HEK293T (cell line): ENCODE results near the gene ZNF618.

Experiments used
- BHLHE40 ChIP-seq: fragments of 450-650 bp; IDR thresholded peaks from 2 replicates; pipeline ENCODE4 v1.6.1; 2016; ENCODE audit warnings: mild to moderate bottlenecking, moderate library complexity, borderline replicate concordance
- CTBP1 ChIP-seq: fragments of 450-650 bp; IDR thresholded peaks from 2 replicates; pipeline ENCODE4 v1.6.1; 2016; ENCODE audit warnings: borderline replicate concordance
- ELF4 ChIP-seq: fragments of 450-650 bp; IDR thresholded peaks from 2 replicates; pipeline ENCODE4 v1.6.1; 2017; ENCODE audit warnings: antibody characterized with exemption
- FOXA1 ChIP-seq: fragments of 450-650 bp; IDR thresholded peaks from 2 replicates; pipeline ENCODE4 v1.6.1; 2016; ENCODE audit warnings: mild to moderate bottlenecking
- FOXK2 ChIP-seq: fragments of 450-650 bp; IDR thresholded peaks from 2 replicates; pipeline ENCODE4 v1.6.1; 2016; ENCODE audit warnings: mild to moderate bottlenecking
- FOXM1 ChIP-seq: fragments of 450-650 bp; IDR thresholded peaks from 2 replicates; pipeline ENCODE4 v1.6.1; 2017; ENCODE audit warnings: mild to moderate bottlenecking, borderline replicate concordance
- HDGF ChIP-seq: fragments of 450-650 bp; IDR thresholded peaks from 2 replicates; pipeline ENCODE4 v1.6.1; 2017; ENCODE audit warnings: antibody characterized with exemption, borderline replicate concordance
- L3MBTL2 ChIP-seq: fragments of 450-650 bp; conservative IDR thresholded peaks from 2 replicates; pipeline ENCODE4 v1.6.1; 2016; ENCODE audit warnings: mild to moderate bottlenecking
- NFRKB ChIP-seq: fragments of 450-650 bp; IDR thresholded peaks from 2 replicates; pipeline ENCODE4 v1.6.1; 2016; ENCODE audit warnings: mild to moderate bottlenecking, moderate library complexity
- PKNOX1 ChIP-seq: fragments of 450-650 bp; IDR thresholded peaks from 2 replicates; pipeline ENCODE4 v1.6.1; 2016
- SP1 ChIP-seq: fragments of 450-650 bp; IDR thresholded peaks from 2 replicates; pipeline ENCODE4 v1.6.1; 2017
- ZNF384 ChIP-seq: fragments of 450-650 bp; IDR thresholded peaks from 2 replicates; pipeline ENCODE4 v1.6.1; 2016

DNA sequence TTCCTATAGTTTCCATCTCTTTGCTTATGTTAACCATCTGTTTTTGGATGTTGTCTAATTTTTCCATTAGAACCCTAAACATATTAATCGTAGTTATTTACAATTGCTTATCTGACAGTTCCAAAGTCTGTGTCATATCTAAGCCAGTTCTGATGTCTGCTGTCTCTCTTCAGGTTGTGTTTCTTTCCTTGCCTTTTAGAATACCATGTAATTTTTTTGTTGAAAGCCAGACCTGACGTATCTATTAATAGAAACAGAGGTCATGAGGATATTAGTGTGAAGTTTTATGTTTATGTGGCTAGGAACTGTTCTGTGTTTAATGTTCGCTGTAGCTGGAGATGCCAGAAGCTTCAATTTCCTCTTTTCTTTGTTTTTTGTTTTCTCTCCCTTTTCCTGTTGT lies 52.2 kb downstream of the ZNF618 start:
- TF ChIP-seq BHLHE40 (no peak), FOXK2 (no peak), NFRKB (no peak), ELF4 (no peak), FOXM1 (no peak), HDGF (no peak), FOXA1 (no peak), SP1 (no peak), PKNOX1 (no peak), ZNF384 (no peak), CTBP1 (no peak), L3MBTL2 (no peak)
